ENCODE measurements around the gene LRRK1.

The LRRK1 gene

GRCh38 chr15:100902436-100903167 is 16.6 kb upstream of the LRRK1 start:
- TF ChIP-seq TCF12 (IDR thresholded peaks at IDR 0.05; ENCODE audit: low read depth) = no peak
- no peak for TF ChIP-seq REST (IDR thresholded peaks at IDR 0.05; ENCODE audit: low read depth)
- TF ChIP-seq, protein P1, sequence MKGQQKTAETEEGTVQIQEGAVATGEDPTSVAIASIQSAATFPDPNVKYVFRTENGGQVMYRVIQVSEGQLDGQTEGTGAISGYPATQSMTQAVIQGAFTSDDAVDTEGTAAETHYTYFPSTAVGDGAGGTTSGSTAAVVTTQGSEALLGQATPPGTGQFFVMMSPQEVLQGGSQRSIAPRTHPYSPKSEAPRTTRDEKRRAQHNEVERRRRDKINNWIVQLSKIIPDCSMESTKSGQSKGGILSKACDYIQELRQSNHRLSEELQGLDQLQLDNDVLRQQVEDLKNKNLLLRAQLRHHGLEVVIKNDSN (IDR thresholded peaks at IDR 0.05) = no peak
- TF ChIP-seq MAX (IDR thresholded peaks at IDR 0.05) = no peak
- TF ChIP-seq FOXM1 (IDR thresholded peaks at IDR 0.05; ENCODE audit: borderline replicate concordance, low read depth) = no peak
- TF ChIP-seq TEAD4 (IDR thresholded peaks at IDR 0.05) = no peak
- TF ChIP-seq ZBTB7A (IDR thresholded peaks at IDR 0.05; ENCODE audit: low read depth) = no peak
- TF ChIP-seq EGR1 (IDR thresholded peaks at IDR 0.05) = no peak
- no peak for TF ChIP-seq CREB1 (IDR thresholded peaks at IDR 0.05; ENCODE audit: low read depth)
- TF ChIP-seq CEBPB (IDR thresholded peaks at IDR 0.05) = no peak
- TF ChIP-seq NFIC (IDR thresholded peaks at IDR 0.05) = no peak
- no peak for TF ChIP-seq TAF1 (IDR thresholded peaks at IDR 0.05; ENCODE audit: low read depth)
- no peak for TF ChIP-seq EP300 (IDR thresholded peaks at IDR 0.05; ENCODE audit: borderline replicate concordance)
- no peak for TF ChIP-seq RAD21 (IDR thresholded peaks at IDR 0.05; ENCODE audit: low read depth)
- TF ChIP-seq YY1 (IDR thresholded peaks at IDR 0.05; ENCODE audit: low read depth) = no peak

GRCh38 chr15:100903168-100903554 is 16.0 kb upstream of the LRRK1 start:
- TF ChIP-seq FOXM1 (IDR thresholded peaks at IDR 0.05; ENCODE audit: borderline replicate concordance, low read depth) = no peak
- TF ChIP-seq EP300 (IDR thresholded peaks at IDR 0.05; ENCODE audit: borderline replicate concordance) = no peak

- no peak for TF ChIP-seq FOXM1 (IDR thresholded peaks at IDR 0.05; ENCODE audit: borderline replicate concordance, low read depth)
- no peak for TF ChIP-seq YY1 (IDR thresholded peaks at IDR 0.05; ENCODE audit: low read depth)
- no peak for TF ChIP-seq CEBPB (IDR thresholded peaks at IDR 0.05)
- TF ChIP-seq TAF1 (IDR thresholded peaks at IDR 0.05; ENCODE audit: low read depth) = no peak
- no peak for TF ChIP-seq MAX (IDR thresholded peaks at IDR 0.05)
- TF ChIP-seq EGR1 (IDR thresholded peaks at IDR 0.05) = no peak
- TF ChIP-seq, protein P1 (IDR thresholded peaks at IDR 0.05) = no peak
Observed at GRCh38 chr15:100905850-100906249, 13.3 kb upstream of the LRRK1 start.

DNA sequence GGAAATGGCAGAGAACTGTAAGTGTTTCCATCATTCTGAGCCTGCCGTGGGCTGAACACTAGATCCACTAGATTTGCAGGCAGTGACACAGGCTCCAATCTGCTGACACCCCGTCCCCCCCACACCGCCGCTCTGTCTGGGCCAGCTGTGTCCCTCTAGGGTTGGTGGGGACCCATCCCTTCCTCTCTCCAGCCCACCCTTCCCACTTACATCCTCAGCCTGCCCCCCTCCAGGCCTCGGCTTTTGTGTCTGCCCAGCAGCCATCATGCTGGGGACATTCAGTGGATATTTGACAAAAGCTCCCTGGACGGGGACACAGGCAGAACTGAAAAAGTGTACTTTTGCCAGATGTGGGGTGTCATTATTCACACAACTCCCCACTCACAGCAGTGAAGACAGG is 10.7 kb upstream of the LRRK1 start:
- no peak for TF ChIP-seq NFIC (IDR thresholded peaks at IDR 0.05)
- no peak for TF ChIP-seq CREB1 (IDR thresholded peaks at IDR 0.05; ENCODE audit: low read depth)
- no peak for TF ChIP-seq TAF1 (IDR thresholded peaks at IDR 0.05; ENCODE audit: low read depth)
- no peak for TF ChIP-seq TEAD4 (IDR thresholded peaks at IDR 0.05)

DNA sequence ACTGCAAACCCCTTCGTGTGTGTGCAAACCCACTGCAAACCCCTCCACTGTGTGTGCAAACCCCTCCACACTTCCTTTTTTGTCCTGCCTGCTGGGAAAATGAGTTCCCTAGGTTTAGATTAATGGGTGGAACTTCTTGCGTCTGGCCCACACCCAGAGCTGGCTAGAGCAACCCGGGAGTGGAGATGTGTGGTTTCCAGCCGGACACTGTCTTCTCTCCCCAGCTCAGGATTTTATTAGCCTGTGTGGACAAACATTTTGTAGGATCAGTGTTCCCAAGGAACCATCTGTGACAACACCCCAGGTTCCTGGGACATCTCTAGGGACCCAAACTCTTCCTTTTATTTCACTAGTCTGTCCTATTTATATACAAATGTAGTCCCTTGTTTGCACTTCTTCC is 9.6 kb upstream of the LRRK1 start:
- TF ChIP-seq YY1 (IDR thresholded peaks at IDR 0.05; ENCODE audit: low read depth) (no peak), TEAD4 (IDR thresholded peaks at IDR 0.05) (no peak), MAX (IDR thresholded peaks at IDR 0.05) (no peak), NFIC (IDR thresholded peaks at IDR 0.05) (no peak)

DNA sequence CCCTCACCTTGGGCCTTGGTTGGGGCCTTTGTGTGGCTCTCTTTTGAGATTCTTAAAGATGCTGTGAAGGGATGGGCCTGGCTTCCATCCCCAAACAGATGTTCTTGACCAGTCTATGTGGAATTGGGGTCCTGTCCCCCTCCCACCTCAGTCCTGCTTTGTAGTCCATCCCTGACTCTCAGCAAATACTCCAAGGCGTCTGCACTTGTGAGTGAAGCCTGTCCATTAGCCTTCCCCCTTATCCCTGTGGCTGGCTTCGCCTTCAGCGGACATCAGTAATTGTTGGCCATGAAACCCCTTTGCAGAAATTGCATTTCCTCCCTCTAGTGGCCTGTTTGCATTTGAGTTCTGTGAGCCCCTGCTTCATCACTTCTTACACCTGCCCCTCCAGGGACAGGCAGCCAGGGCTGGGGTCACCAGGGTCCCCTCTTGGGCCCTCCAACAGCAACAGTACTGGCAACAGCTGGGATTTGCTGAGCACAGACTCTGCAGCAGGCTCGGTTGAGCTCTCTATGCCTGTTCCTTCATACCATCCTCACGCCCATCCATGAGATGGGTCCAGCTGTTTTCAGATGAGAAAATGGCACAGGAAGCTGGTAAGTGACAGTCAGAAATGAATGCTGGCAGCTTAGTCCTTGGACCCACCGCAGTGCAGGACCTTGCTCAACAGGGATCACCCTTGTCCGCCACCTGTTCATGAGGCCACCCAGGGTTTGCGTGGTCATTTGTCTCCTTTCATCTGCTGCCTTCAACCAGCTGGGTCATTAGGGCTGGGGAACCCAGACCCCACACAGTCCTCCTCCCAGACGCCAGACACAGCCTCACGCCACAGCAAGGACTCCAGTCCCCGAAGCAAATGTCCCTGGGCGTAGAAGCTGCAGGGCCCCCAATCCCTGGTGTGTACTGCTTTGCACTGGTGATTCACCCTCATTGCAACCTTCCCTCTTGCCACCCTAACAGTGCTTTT is 8.9 kb upstream of the LRRK1 start:
- TF ChIP-seq CEBPB (IDR thresholded peaks at IDR 0.05) (no peak), YY1 (IDR thresholded peaks at IDR 0.05; ENCODE audit: low read depth) (no peak), TCF12 (IDR thresholded peaks at IDR 0.05; ENCODE audit: low read depth) (no peak), ZBTB7A (IDR thresholded peaks at IDR 0.05; ENCODE audit: low read depth) (no peak), CREB1 (IDR thresholded peaks at IDR 0.05; ENCODE audit: low read depth) (no peak)

DNA sequence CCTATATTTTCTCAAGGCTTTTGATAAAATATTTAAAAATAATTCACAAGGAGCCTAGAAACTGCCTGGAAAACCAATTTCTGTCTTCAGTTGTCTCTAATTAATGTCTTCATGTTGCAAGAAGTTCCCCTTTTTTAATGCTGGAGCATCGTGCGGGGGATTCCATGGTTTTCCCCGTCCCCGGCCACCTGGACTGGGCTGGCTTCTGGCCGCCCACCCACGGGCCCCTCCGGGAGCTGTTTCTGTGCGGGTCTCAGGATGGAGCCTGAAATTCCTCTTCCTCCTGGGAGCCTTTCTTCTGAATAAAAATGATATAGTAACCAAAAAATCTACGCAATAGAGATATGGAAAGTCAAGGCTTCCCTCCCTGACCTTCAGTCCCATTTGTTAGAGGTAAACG is 8.1 kb upstream of the LRRK1 start:
- no peak for TF ChIP-seq REST (IDR thresholded peaks at IDR 0.05; ENCODE audit: low read depth)
- TF ChIP-seq EP300 (IDR thresholded peaks at IDR 0.05; ENCODE audit: borderline replicate concordance) = no peak
- no peak for TF ChIP-seq TEAD4 (IDR thresholded peaks at IDR 0.05)
- no peak for TF ChIP-seq CREB1 (IDR thresholded peaks at IDR 0.05; ENCODE audit: low read depth)
- no peak for TF ChIP-seq FOXM1 (IDR thresholded peaks at IDR 0.05; ENCODE audit: borderline replicate concordance, low read depth)
- TF ChIP-seq, protein P1 (IDR thresholded peaks at IDR 0.05) = no peak
- TF ChIP-seq CEBPB (IDR thresholded peaks at IDR 0.05) = no peak
- TF ChIP-seq YY1 (IDR thresholded peaks at IDR 0.05; ENCODE audit: low read depth) = no peak
- no peak for TF ChIP-seq ZBTB7A (IDR thresholded peaks at IDR 0.05; ENCODE audit: low read depth)
- TF ChIP-seq TAF1 (IDR thresholded peaks at IDR 0.05; ENCODE audit: low read depth) = no peak
- no peak for TF ChIP-seq EGR1 (IDR thresholded peaks at IDR 0.05)
- no peak for TF ChIP-seq RAD21 (IDR thresholded peaks at IDR 0.05; ENCODE audit: low read depth)
- TF ChIP-seq NFIC (IDR thresholded peaks at IDR 0.05) = no peak
- TF ChIP-seq MAX (IDR thresholded peaks at IDR 0.05) = no peak
- TF ChIP-seq TCF12 (IDR thresholded peaks at IDR 0.05; ENCODE audit: low read depth) = no peak
